GM21526 (cell line): ENCODE data around the gene YWHAH.
A peak's percentile ranks its signal among the peaks of the same experiment; 100 is the strongest.

ENCODE experiments used
- ATAC-seq: cut with Tn5 transposase; IDR thresholded peaks from one replicate; pipeline ENCODE4 v1.9.1; 2021; ENCODE audit warnings: moderate library complexity; ENCODE audit not compliant: unreplicated experiment, low FRiP score

Gene YWHAH

GRCh38 chr22:31943978-31944699 lies at the start of gene YWHAH:
TSS of gene YWHAH (plus strand) at chr22:31944535. CDS start at chr22:31944734, 199 bp downstream.
- peak; percentile 64 for ATAC-seq

- no peak for ATAC-seq
Measured at GRCh38 chr22:31895411-31896123, 48.8 kb upstream of the YWHAH start.

GRCh38 chr22:31896472-31896871 lies 47.9 kb upstream of the YWHAH start:
- ATAC-seq = no peak

- ATAC-seq = no peak
Measured at GRCh38 chr22:31897842-31898805, 46.2 kb upstream of the YWHAH start.

- no peak for ATAC-seq
Measured at GRCh38 chr22:31898926-31899325, 45.4 kb upstream of the YWHAH start.

- no peak for ATAC-seq
Measured at GRCh38 chr22:31899669-31900068, 44.7 kb upstream of the YWHAH start.

GRCh38 chr22:31901388-31902137 lies 42.8 kb upstream of the YWHAH start:
- ATAC-seq = no peak

GRCh38 chr22:31904651-31905050 lies 39.7 kb upstream of the YWHAH start:
- no peak for ATAC-seq

- ATAC-seq = no peak
Measured at GRCh38 chr22:31905356-31905755, 39.0 kb upstream of the YWHAH start.

- no peak for ATAC-seq
Measured at GRCh38 chr22:31906086-31906485, 38.2 kb upstream of the YWHAH start.

- ATAC-seq = no peak
Measured at GRCh38 chr22:31906569-31906968, 37.8 kb upstream of the YWHAH start.

GRCh38 chr22:31909977-31910376 lies 34.4 kb upstream of the YWHAH start:
- ATAC-seq = no peak

GRCh38 chr22:31911565-31912406 lies 32.5 kb upstream of the YWHAH start:
- ATAC-seq = no peak

GRCh38 chr22:31912407-31912743 lies 32.0 kb upstream of the YWHAH start:
- ATAC-seq = no peak

GRCh38 chr22:31915586-31915985 lies 28.7 kb upstream of the YWHAH start:
- no peak for ATAC-seq

- peak; percentile 56 for ATAC-seq
Measured at GRCh38 chr22:31917227-31917921, 27.0 kb upstream of the YWHAH start.

- no peak for ATAC-seq
Measured at GRCh38 chr22:31919730-31920129, 24.6 kb upstream of the YWHAH start.

GRCh38 chr22:31920306-31920705 lies 24.0 kb upstream of the YWHAH start:
- no peak for ATAC-seq

- ATAC-seq = no peak
Measured at GRCh38 chr22:31921106-31921505, 23.2 kb upstream of the YWHAH start.
